Measurements from ENCODE around the gene LARP1.

DNA sequence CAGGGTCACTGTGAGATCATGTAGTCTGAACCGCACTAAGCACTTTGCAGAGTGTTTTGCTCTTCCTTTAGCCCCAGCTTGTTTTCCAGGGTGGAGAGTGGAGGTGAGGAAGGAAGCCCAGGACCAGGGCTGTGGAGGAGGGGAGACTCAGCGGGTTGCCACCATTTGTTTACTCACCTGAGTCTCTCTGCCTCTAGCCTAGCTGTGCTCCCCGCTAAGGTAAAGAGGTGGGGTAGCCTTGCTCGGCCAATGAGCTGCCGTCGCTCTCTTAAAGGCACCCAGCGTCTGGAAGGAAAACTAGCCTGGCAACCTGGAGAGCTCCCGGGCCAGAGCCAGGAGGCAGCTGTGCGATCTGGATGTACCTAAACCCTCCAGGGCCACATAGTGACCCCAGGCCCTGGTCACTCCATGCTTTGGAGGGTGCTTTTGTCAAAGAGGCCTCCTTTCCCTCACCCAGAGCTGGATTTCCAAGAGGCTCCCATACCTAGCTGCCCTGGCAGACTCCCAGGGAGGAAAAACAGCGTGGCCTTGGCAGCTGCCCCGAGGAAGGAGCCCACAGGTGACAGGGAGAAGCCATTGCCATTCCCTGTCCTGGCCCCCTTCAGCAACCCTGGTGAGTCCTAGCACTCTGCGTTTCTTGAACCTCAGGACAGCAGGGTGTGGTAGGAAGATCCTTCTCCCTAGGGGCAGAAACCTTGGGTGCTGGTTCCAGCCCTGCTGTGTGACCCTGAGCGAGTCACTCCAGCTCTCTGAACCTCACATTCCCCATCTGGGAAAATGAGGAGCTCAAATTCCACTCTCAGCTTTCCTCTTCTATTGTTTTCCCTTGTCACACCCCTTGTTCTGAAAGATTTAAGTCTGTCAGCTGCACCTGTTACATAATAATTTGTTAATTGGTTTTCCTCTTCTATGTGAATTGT lies 42.4 kb upstream of the LARP1 start:
- TF ChIP-seq, protein P1, sequence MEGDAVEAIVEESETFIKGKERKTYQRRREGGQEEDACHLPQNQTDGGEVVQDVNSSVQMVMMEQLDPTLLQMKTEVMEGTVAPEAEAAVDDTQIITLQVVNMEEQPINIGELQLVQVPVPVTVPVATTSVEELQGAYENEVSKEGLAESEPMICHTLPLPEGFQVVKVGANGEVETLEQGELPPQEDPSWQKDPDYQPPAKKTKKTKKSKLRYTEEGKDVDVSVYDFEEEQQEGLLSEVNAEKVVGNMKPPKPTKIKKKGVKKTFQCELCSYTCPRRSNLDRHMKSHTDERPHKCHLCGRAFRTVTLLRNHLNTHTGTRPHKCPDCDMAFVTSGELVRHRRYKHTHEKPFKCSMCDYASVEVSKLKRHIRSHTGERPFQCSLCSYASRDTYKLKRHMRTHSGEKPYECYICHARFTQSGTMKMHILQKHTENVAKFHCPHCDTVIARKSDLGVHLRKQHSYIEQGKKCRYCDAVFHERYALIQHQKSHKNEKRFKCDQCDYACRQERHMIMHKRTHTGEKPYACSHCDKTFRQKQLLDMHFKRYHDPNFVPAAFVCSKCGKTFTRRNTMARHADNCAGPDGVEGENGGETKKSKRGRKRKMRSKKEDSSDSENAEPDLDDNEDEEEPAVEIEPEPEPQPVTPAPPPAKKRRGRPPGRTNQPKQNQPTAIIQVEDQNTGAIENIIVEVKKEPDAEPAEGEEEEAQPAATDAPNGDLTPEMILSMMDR (conservative IDR thresholded peaks at IDR 0.05 in 1 of 2, IDR thresholded peaks at IDR 0.05 in 1 of 2; ENCODE audit: extremely low read depth in 1 of 2, insufficient read depth in 1 of 2, low read depth in 1 of 2, low read length in 2 of 2): no peak
- no peak for TF ChIP-seq EZH2 (IDR thresholded peaks at IDR 0.05; ENCODE audit: borderline replicate concordance, low read length)

All from mammary epithelial cell (primary cell).